ENCODE results near the gene KRTAP10-1.

The KRTAP10-1 gene

DNA sequence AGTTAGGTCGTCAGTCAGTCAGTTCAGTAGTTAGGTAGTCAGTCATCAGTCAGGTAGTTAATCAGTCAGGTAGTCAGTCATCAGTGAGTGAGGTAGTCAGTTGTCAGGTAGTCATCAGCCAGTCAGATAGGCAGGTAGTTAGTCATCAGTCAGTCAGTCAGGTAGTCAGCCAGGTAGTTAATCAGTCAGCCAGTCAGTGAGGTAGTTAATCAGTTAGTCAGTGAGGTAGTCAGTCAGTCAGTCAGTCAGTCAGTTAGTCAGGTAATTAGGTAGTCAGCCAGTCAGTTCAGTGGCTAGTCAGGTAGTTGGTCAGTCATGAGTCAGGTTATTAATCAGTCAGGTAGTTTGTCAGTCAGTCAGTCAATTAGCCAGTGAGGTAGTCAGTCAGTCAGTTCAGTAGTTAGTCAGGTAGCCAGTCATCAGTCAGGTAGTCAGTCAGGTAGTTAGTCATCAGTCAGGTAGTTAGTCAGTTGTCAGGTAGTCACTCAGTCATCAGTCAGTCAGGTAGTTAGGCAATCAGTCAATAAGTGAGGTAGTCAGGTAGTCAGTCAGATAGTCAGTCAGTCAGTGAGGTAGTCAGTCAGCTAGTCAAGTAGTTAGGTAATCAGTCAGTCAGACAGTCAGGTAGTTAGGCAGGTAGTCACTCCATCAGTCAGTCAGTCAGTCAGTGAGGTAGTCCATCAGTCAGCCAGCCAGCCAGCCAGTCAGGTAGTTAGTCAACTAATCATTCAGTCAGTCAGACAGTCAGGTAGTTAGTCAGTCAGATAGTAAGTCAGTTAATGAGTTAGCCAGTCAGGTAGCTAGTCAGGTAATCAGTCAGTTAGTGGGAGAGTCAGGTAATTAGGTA is 16.2 kb downstream of the KRTAP10-1 start:
- Mint-ChIP-seq H3K9me3 (no peaks in the 10 kb centered on the region), H3K27me3 (peaks cover 2% of the 10 kb centered on the region), H3K36me3 (ENCODE audit: low read depth) (no peaks in the 10 kb centered on the region), H3K4me1 (ENCODE audit: low read depth) (no peaks in the 10 kb centered on the region), H3K27ac (no peak overlapping the region), H3K4me3 (no peak overlapping the region)
- intact Hi-C loops (cut with micrococcal nuclease), result no loop called here

DNA sequence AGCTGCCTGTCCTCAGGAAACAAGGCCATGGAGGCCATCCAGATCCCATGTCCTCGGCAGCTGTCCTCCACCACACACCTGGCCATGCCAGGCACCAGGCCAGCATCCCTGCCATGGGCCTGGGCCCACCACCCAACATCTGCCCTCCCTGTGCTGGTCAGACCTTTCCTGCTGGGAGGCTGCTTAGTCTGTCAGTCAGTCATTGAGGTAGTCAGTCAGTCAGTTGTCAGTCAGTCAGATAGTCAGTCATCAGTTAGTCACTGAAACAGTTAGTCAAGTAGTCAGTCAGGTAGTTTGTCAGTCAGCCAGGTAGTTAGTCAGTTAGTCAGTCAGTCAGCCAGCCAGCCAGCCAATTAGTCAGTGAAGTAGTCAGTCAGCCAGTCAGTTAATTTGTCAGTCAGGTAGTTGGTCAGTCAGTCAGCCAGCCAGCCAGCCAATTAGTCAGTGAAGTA is 17.2 kb downstream of the KRTAP10-1 start:
- Mint-ChIP-seq H3K9me3 (no peaks in the 10 kb centered on the region), H3K27ac (no peak overlapping the region), H3K27me3 (peaks cover 2% of the 10 kb centered on the region), H3K36me3 (ENCODE audit: low read depth) (no peaks in the 10 kb centered on the region), H3K4me3 (no peak overlapping the region), H3K4me1 (ENCODE audit: low read depth) (no peaks in the 10 kb centered on the region)
- intact Hi-C loops (cut with micrococcal nuclease), result no loop called here

DNA sequence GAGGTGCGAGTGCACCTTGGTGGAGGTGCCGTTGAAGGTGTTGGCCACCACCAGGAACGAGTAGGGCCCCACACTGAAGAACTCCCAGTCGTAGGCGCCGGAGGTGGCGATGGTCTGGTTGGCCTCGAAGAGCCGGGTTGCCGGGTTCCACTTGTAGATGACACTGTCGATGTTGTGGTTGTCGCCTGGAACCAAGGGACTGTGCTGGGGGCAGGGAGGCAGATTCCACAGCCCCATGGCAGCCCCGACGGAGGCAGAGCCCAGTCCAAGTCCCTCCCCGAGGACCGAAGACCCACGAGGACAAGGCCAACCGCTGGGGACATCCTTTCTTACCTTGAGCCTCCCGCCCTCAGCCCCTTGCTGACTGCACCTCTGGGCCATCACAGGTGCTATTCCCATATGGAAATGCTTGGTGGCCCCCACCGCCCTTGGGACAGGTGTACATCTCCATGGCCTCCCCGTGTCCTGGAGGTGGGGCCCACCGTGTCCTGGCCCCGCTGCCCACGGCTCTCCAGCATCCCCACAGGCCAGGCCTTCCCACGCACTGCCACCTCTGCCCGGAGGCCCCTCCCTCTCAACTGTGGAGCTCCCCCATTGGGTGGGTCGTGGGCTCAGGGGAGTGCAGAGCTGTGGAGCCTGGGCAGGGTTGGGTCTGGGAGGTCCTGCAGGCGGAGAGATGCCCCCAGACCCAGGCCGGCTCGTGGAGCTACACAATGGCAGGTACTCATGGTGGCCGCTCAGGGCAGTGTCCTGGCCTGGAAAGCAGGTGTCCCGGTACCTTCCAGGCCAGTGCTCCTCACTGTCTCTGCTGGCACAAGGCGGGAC is 17.9 kb downstream of the KRTAP10-1 start:
- H3K36me3 Mint-ChIP-seq (ENCODE audit: low read depth), result no peaks in the 10 kb centered on the region
- H3K4me1 Mint-ChIP-seq (ENCODE audit: low read depth), result no peaks in the 10 kb centered on the region
- no peak overlapping the region for H3K27ac Mint-ChIP-seq
- H3K9me3 Mint-ChIP-seq, result no peaks in the 10 kb centered on the region
- no peak overlapping the region for H3K4me3 Mint-ChIP-seq
- peaks cover 3% of the 10 kb centered on the region for H3K27me3 Mint-ChIP-seq
- intact Hi-C loops (cut with micrococcal nuclease), result no loop called here

DNA sequence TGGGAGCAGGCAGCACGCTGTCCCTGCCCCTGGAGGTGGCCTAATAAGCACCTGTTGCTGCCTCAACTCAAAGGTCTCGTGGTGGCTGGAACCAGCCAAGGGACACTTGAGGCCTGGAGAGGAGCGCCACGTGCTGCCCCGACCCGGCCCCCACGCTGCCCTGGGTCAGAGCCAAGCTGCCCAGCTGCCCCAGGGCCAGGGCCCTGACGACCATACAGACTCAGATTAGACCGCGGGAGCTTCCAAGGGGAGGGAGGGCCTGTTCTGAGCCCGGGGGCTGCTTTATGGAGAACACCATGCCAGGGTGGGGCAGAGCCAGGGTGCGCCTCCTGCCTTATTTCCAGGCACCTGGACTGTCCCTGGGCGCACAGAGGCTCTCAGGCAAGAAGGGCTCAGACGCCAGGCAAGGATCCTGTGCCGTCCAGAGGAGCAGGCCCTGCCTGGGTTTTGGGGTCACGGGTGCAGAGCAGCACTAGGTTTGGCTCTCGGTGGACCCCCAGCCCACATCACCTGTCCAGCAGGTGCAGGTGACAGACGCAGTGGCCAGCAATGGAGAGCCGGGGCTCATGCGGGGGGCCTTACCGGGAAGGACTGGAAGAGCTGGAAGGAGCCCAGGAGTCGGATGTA is 18.6 kb downstream of the KRTAP10-1 start:
- Mint-ChIP-seq H3K36me3 (ENCODE audit: low read depth) (no peaks in the 10 kb centered on the region), H3K9me3 (no peaks in the 10 kb centered on the region), H3K27me3 (peaks cover 7% of the 10 kb centered on the region), H3K27ac (no peak overlapping the region), H3K4me3 (no peak overlapping the region), H3K4me1 (ENCODE audit: low read depth) (no peaks in the 10 kb centered on the region)
- intact Hi-C loops (cut with micrococcal nuclease), result no loop called here

DNA sequence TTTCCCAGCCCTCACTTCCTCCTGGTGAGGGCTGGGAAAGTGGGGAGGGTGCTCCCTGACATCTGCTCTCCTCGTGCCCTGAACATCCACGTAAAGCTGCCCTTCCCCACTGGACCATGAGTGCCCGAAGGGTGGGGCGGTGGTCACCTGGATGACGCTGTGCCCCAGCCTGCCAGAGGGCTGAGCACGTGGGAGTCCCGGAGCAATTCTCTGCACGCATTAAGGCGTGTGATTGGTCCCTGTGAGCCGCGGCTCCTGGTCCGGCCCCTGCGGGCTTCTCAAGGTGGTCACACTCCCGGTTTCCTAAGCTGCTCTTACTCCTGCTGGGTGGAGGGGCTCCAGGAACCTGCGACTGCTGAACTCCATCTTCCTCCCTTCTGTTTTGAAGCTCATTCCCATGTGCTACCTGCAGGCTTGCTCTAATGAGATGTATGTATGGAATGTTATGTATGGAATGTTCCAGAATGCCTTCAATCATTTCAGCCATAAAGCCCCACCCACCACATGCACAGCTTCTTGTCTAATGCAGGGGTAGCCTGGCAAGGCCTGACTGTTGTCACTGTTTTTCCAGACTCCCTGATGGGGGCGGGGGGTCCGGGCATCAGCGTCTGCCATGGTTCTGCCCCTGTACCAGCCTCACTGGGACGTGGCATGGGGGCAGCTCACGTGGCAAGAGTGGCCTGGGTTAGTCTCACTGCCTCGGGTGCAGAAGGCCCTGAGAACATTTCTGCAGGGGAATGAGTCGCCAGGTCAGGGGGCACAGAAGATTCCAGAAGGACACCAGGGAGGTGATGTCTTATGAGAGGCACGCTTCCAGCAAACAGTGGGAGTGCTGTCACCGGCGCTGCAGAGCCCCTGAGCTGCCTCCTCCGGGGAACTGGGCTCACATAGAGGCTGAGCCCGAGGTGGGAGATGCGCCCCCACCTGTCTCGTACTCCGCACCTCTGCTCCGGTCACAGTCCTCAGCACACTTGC is 19.4 kb downstream of the KRTAP10-1 start:
- Mint-ChIP-seq H3K9me3 (no peaks in the 10 kb centered on the region), H3K4me1 (ENCODE audit: low read depth) (no peaks in the 10 kb centered on the region), H3K36me3 (ENCODE audit: low read depth) (no peaks in the 10 kb centered on the region), H3K4me3 (no peak overlapping the region), H3K27me3 (peaks cover 7% of the 10 kb centered on the region), H3K27ac (no peak overlapping the region)
- intact Hi-C loops (cut with micrococcal nuclease), result no loop called here

DNA sequence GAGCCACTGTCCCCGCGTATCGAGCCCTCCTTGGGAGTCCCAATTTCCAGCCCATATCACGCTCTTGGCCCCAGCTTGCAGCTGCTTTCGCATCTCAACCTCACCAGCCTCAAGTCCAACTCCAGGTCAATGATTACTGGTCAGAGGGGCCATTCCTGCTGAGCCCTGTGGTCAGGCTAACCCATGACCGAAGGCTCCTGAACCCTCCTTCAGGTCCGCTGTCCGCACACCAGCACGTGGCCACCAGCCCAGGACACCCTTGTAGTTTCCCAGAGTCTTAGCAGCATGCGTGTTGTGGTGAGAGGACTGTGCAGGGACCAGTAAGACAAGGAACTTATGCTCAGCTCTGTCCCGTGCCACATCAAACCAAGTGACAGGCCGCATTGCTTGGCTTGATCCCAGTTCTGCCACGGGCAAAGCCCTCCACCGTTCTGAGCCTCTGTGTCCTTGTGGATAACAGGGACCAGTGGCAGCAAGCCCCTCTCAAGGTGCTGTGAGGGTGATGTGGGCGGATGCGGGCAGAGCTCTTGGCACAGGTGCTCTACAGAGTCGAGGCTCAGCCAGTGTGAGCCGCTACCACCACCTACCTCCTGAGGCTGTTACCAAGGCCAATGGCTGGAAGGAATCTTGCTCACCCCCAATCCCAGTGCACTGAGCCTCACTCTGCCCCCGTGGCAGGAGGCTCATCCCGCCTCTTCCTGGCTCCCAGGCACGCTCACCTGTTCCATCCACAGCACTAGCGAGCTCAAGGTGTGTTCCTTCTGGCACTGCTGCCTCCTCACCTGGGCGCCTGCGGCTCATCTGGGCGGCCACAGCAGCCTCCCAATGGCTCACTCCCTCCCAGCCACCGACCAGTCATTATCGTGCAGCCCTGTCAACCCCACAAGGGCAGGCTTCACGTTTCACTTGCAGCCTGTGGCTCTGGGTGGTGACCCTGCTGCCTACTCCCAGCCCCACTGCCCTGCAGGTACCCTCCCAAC is 20.4 kb downstream of the KRTAP10-1 start:
- Mint-ChIP-seq H3K27me3 (peaks cover 7% of the 10 kb centered on the region), H3K36me3 (ENCODE audit: low read depth) (no peaks in the 10 kb centered on the region), H3K27ac (no peak overlapping the region), H3K4me3 (no peak overlapping the region), H3K9me3 (no peaks in the 10 kb centered on the region), H3K4me1 (ENCODE audit: low read depth) (no peaks in the 10 kb centered on the region)
- intact Hi-C loops (cut with micrococcal nuclease), result no loop called here

DNA sequence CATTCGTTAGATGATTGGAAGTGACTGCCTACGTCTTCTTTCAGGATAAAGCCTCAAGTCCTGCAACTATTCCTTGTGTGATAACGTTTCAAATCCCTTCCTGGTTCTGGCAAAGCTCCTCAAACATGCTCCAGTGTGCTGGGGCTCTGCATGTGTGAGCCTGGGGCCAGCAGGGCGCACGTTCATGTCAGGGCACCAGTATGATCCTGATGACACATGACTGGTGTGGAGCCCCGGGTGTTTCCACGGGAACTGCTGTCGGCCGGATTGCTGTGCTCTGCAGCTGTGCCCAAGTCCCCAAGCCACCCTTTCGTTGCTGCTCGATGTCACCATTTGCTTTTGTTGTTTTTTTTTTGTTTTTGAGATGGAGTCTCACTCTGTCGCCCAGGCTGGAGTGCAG is 21.3 kb downstream of the KRTAP10-1 start:
- Mint-ChIP-seq H3K27me3 (peaks cover 7% of the 10 kb centered on the region), H3K27ac (no peak overlapping the region), H3K9me3 (no peaks in the 10 kb centered on the region), H3K4me1 (ENCODE audit: low read depth) (no peaks in the 10 kb centered on the region), H3K36me3 (ENCODE audit: low read depth) (no peaks in the 10 kb centered on the region), H3K4me3 (no peak overlapping the region)
- intact Hi-C loops (cut with micrococcal nuclease), result no loop called here

DNA sequence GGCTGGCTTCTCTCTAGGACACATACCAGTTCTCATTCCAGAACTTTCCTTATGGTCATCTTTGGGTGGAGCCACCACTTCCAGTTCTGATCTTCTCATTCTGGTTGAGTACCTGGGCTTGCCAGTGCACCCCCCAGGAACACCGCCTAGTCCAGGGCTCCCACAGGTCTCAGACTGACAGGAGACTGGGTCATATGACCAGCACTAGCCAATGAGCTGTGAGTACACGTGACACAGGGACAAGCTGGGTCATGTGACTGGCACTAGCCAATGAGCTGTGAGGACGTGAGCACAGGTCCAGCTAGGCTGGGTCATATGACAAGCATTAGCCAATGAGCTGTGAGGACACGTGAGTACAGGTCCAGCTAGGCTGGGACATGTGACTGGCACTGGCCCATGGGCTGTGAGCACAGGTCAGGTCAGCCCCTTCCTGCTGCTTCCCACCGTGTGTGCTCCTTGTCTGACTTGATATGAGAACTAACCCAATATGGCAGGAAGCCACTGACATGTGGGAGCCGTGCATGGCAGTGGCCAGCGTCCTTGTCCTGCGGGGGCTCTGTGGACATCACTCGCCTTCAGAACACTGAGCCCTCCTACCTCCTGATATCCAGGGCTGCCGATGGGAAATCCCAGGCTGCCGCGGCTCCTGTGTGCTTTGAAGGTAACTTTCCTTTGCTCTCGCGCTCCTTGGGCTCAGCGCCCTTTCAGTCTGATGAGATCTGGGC is 22.7 kb downstream of the KRTAP10-1 start:
- no peak overlapping the region for H3K4me3 Mint-ChIP-seq
- intact Hi-C loops (cut with micrococcal nuclease), result no loop called here

DNA sequence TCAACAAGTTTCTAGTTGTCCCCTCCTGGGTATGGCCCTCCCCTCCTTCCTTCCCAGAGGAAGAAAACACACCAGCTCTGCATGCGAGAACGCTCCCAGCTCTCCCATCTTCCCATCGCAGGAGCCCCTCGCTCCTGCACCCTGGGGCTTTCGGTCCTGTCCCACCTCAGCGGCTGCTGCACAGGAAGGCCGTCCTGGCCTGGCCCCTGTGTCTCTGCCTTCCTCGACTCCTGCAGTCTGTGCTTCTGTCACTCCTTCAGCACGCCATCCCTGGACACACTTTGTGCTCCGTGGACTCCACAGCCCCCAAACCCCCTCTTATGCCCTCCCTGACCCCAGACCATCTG is 23.2 kb downstream of the KRTAP10-1 start:
- H3K27me3 Mint-ChIP-seq, result peaks cover 11% of the 10 kb centered on the region
- H3K27ac Mint-ChIP-seq, result no peak overlapping the region
- no peaks in the 10 kb centered on the region for H3K9me3 Mint-ChIP-seq
- intact Hi-C loops (cut with micrococcal nuclease), result no loop called here
- H3K4me3 Mint-ChIP-seq, result no peak overlapping the region
- no peaks in the 10 kb centered on the region for H3K4me1 Mint-ChIP-seq (ENCODE audit: low read depth)
- no peaks in the 10 kb centered on the region for H3K36me3 Mint-ChIP-seq (ENCODE audit: low read depth)

More for the DNA sequence above, 22.7 kb downstream of the KRTAP10-1 start:
- H3K36me3 Mint-ChIP-seq (ENCODE audit: low read depth), result no peaks in the 10 kb centered on the region
- no peak overlapping the region for H3K27ac Mint-ChIP-seq
- no peaks in the 10 kb centered on the region for H3K4me1 Mint-ChIP-seq (ENCODE audit: low read depth)
- H3K27me3 Mint-ChIP-seq, result peaks cover 9% of the 10 kb centered on the region
- no peaks in the 10 kb centered on the region for H3K9me3 Mint-ChIP-seq

DNA sequence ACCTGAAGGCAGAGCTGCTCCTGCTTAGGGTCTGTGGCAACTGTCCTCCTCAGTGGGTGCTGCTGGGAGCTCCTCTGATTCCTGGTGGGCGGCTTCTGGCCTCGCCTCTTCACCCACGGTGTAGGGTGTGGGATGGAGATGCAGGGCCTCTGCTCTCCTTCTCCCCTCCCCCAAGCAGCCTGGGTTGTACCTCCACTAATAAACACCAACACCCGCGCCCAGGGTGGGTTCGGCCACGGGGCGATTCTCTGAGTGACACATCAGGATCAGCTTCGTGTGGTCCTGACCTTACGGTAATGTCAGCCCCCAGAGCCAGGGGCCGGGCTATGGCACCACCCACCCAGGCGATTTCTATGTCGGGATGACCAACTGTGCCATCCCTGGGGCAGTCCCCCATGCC is 23.7 kb downstream of the KRTAP10-1 start:
- intact Hi-C loops (cut with micrococcal nuclease), result no loop called here
- Mint-ChIP-seq H3K36me3 (ENCODE audit: low read depth) (no peaks in the 10 kb centered on the region), H3K4me3 (no peak overlapping the region), H3K9me3 (no peaks in the 10 kb centered on the region), H3K4me1 (ENCODE audit: low read depth) (no peaks in the 10 kb centered on the region), H3K27me3 (peaks cover 15% of the 10 kb centered on the region), H3K27ac (no peak overlapping the region)

DNA sequence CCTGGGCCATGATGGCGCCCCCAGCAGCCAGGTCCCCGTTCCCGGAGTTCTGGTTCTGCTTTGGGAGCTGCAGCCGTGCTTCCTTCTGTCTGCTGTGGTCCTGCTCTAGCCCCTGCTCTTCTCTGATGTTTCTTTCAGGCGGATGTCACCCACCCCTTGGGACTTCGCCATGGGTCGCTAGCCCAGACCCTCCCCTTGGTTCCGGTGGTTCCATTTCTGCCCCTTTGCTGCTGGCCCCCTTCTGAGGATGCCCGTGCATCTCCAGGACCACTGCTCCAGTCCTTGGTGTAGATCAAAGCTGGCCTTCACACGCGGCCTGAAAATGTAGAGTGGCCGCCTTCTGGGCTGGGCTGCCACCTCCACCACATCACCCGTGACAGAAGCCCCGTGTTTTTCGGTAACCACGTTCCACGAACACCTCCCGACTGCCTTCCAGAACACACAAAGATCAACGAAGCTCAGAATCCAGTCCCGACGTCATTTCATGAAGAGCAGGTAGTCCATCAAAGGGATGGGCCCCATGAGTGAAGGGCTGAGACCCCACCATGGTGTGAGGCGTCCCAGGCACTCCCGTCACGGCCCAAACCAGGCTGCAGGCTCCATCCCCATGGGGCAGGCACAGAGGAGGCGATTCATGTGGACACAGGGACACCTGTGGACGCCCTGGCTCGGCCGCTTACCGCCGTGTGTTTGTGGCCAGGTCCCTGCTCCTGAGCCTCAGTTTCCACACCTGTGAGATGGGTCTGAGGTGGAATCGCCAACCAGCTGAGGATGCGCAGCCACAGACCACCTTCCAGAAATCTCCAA is 24.4 kb downstream of the KRTAP10-1 start:
- Mint-ChIP-seq H3K36me3 (ENCODE audit: low read depth) (no peaks in the 10 kb centered on the region), H3K4me1 (ENCODE audit: low read depth) (no peaks in the 10 kb centered on the region), H3K27me3 (peaks cover 15% of the 10 kb centered on the region), H3K27ac (no peak overlapping the region), H3K9me3 (no peaks in the 10 kb centered on the region), H3K4me3 (no peak overlapping the region)
- intact Hi-C loops (cut with micrococcal nuclease), result no loop called here

Measured in dendritic cell treated with granulocyte-macrophage colony-stimulating factor and Interleukin-4, amounts not matched to agents 40 ng/mL and 50 ng/mL, for 4 days (primary cell).